GM18499 (cell line): ENCODE results near the gene SORCS2.

ENCODE experiments used
- ATAC-seq: cut with Tn5 transposase; IDR thresholded peaks from one replicate; pipeline ENCODE4 v1.9.1; 2021; ENCODE audit warnings: moderate number of reproducible peaks; ENCODE audit not compliant: insufficient read depth, unreplicated experiment

SORCS2 gene

DNA sequence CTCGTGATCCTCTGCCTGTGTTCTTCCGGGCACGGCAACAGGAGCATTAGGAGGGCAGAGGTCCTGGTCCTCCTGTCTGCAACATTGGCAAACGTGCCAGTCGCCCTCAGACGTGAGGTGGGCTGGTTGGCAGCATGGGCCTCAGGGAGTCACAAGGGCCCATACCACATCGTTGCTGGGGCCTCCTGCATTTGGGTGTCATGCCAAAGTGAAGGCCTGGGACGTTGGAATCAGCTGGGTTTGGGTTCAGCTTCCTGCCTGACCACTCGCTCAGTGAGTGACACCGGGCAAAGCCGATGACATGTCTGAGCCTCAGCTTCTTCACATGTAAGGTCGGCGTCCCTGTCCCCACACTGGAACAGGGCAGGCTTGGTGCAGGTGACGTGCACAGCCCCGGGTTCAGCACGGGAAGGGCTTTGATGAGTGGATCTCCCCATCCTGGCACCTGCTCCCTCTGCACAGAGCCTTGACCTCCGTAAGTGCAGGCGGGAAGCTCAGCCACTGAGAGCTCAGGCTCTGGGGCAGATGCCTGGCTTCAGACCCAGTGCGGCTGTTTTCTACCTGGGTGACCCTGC lies 150.8 kb downstream of the SORCS2 start:
- ATAC-seq = no peak

DNA sequence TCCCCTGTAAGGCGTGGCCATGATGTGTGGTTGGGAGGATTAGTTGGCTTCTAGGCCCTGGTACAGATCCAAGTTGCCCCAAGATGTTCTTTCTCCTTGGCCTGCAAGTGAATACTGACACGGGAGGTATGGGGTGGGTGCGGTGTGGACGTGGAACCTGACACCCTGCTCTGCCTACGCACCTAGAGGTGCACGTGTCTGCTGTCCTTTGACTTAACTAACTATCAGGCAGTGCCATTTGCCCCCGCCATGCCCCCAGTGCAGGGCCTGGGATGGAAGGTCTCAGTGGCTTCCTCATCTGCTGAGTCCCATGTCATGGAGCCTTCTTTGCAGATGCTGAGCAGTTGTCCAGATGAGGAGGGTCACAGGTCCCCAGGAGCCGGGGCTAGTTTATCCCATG lies 151.6 kb downstream of the SORCS2 start:
- ATAC-seq = no peak

- ATAC-seq = no peak
Measured at GRCh38 chr4:7344636-7345155, 152.4 kb downstream of the SORCS2 start.

DNA sequence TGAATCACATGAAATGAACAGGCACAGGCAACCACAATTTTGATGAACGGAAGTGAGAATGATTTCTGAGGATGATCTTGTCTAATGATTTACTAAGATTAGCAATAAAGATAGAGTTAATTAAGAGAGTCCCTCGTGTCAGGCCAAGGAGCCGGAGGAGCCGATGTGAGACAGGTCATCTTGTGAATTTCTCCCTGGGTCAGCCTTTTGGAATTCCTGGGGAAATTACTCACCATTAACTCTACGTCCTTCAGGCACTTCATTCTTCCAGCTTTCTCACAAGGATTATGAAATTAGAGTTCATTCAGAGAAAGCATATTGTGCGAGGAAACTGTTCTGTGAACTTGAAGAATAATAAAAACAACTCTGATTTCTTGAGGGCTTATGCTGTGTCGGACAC lies 155.6 kb downstream of the SORCS2 start:
- ATAC-seq = no peak

DNA sequence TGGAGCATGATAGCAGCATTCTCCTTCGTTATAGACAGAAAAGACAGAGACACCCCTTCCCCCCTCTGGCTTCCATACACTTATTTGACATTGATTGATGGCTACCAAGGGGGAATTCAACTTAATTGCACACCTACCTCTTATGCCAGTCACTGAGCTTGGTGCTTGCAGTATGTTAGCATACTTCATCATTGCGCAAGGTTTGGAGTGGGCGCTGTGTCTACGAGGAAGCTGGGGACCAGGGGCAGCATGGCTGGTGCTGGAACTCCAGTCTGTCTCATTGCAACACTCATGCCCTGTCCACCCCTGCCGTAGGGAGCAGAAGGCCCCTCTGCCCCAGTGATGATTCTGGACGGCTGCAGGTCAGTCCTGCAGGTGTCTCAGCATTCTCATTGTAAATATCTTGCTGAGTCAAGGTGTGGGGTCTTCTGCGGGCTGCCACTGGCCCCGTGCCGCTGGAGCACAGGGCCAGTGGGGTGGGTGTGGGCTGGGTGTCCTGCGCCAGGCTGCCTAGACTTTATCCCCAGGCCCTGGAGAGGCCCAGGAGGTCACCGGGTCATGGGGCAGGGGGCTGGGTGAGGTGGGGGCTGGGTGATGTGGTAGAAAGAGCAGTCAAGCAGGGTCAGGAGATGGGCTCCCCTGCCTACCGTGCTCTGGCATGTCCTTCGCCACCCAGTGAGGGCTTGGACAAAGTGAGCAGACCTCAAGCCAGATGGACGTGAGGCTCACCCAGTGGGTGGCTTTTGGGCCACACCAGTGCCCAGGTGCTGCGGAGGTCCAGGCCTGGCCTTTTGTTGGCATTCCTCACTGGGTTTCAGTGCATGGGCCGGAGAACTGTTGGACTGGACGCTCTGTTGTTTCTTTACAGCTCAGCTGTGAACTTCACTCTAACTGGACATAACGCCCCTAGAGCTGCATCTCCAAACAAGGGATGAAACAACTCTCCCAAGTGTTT lies 156.9 kb downstream of the SORCS2 start:
- ATAC-seq = no peak

DNA sequence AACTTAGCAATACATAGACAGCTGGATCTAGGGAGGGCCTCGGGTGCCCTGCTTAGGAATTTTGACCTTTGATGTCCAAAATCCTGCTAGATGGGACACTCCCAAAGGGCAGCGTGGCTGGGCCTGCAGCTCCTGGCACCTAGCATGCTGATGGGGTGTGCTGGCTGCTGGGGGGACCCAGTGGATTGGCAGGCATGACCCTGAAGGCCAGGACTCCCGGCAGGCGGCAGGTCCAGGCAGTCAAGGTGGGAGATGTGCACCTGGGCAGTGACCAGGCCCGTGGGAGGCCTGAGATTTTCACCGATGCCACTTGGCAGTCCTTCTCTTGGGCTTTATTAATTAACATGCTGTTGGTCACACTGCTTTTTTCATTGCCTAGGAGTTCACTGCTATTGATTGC lies 158.1 kb downstream of the SORCS2 start:
- ATAC-seq = no peak

- ATAC-seq = no peak
Measured at GRCh38 chr4:7351014-7351413, 158.7 kb downstream of the SORCS2 start.

- ATAC-seq = no peak
Measured at GRCh38 chr4:7352486-7352885, 160.1 kb downstream of the SORCS2 start.

DNA sequence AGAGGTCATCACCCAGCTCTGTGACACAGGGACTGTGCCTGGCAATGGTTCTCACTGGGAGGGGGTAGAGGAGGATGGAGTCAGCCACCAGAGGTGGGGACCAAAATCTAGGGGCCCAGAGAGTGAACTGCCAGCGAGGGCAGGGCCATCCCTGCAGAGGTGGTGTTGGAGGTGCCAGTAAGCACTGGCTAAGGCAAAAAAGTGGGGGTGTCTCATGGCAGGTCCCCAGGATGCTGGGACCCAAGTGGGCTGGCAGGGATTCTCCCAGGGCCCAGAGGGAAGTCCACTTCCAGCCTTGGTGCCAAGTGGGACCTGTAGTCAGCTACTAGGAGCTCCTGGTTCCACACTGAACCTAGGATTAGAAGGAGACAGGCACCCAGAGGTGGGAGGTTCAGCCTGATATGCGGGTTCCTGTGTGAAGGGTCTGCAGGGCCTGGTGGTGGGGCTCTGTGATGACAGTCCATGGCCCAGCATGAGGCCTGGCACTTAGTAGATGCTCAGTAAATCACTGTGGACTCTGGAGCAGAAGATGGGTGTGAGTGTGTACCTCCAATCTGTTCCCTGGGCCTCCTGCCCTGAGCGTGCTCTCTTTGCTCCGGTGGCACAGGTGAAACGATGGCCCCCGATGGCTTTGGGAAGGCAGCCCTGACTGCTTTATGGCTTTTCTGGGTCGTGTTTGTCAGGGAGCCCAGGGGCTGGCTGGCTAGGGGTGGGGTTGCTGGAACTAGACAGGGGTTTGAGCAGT lies 160.9 kb downstream of the SORCS2 start:
- ATAC-seq = no peak

DNA sequence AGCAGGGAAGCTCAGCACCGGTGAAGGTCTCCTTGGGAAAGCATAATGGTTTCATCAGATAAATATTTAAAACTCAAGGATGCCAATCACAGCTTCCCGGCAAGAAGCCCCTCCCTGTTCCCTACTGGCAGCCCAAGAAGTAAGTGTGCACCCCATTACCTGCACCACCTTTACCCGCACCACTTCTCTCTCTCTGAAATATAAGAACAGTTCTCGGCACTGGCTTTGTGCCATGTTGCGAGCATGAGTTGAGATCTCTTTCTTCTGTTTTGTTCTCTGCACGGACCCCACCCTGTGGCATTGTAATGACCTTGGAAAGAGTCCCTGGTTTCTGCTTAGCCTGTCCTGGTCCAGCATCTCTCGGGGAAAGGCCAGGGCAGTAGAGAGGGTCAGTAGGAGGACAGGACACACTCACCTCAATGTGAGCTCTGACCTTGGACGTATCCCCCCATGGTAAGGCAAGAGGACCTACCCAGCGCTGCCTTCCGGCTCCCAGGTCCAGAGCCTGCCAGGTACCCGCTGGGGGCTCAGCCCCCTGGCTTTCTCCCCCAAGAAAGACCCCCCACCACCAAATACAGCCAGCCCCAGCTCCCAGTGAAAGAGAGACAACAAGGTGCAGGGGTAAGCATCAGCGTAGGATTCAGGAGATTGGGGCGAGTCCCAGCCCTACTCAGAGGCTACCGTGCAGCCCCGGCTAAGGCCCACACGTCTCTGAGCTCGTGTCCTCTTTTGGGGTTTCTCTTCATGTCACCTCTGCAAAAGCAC lies 161.7 kb downstream of the SORCS2 start:
- ATAC-seq = no peak

- no peak for ATAC-seq
Measured at GRCh38 chr4:7354927-7355326, 162.6 kb downstream of the SORCS2 start.

DNA sequence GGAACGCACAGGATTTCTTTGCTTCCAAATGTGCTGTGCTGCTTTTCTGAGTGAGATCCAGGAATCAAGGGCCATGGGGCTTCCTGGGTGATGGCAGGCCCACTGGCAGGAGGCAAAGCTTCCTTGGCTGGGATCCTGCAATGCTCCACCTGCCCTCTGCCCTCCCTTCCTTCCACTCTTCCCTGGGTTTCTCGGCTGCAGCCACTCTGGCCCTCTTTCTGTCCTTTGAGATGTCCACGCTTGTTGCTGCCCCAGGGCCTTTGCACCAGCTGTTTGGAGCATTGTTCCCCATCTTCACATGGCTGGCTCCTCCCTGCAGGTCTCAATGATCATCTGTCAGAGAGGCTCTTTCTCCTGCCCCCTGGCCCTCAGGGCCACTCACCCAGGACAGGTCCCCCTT lies 163.5 kb downstream of the SORCS2 start:
- no peak for ATAC-seq

DNA sequence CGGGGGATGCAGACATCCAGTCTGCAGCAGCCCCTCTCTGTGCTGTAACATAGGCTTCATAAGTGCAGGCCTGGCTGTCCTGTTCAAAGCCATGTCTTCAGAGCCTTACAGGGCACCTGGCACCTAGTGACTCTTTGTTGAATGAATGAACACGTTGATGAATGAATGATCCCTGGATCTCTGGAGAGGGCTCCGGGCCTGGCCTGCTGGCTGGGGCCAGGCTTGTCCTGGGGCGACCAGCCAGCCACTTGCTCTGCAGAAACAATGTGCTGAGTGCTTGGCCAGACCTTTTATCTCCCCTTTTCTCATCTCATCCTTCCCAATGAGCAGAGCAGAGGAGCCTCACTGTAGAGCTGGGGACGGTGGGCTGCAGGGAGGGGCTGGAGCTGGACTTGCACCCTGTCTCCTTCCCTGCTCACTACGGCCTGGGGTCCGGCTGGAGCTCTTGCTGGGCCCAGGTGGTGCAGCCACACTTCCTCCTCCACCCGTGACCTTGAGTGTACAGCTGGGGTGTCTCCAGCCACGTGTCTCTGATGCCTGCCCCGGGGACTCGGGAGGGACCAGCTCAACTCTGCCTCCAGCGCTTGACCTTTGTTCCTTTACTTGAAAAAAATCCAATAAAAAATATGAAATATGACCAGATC lies 164.5 kb downstream of the SORCS2 start:
- no peak for ATAC-seq

GRCh38 chr4:7357323-7357722 lies 165.0 kb downstream of the SORCS2 start:
- no peak for ATAC-seq

GRCh38 chr4:7358100-7358735 lies 165.9 kb downstream of the SORCS2 start:
- ATAC-seq = no peak

GRCh38 chr4:7359400-7360062 lies 167.2 kb downstream of the SORCS2 start:
- no peak for ATAC-seq

GRCh38 chr4:7360806-7361205 lies 168.5 kb downstream of the SORCS2 start:
- no peak for ATAC-seq

DNA sequence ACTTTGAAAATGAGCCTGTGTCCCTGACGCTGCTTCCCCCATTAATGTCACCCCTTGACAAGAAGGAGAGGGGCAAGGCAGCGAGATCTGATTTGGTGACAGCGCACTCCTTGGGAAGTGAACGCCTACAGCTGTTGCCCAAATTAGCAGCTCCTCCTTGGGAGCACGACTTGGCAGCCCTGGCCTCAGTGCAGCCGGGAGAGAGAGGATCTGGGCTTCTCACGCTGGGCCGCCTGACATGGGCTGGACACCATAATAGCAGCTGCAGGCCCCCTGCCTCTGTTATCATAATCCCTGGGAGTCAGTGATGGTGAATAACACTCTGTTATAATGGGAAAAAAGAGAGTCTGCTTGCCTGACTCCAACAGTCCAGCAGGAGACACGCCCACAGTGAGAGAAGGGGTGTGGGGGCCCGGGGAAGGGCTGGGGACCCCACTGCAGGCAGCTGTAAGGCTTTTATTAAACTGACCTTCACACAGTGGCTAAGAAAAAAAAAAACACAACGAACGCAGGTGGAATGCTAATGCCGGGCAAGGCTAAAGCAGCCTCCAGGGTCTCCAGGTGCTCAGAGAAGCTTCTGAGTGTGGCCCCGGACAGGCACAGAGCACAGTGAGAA lies 169.1 kb downstream of the SORCS2 start:
- ATAC-seq = no peak
